NCI-H187 treated with DMSO at 0.1 percent for 48 hours (cell line): ENCODE results near the gene LMO7.

ENCODE experiments used
- DNase-seq: peaks from one replicate; lab custom pipeline; 2025; lab: John Stamatoyannopoulos, UW

The LMO7 gene

GRCh38 chr13:75635828-75636435, at the start of gene LMO7:
LMO7 (plus strand) TSS chr13:75636330; CDS start chr13:75636658, 328 bp downstream.
- no peak for DNase-seq

DNA sequence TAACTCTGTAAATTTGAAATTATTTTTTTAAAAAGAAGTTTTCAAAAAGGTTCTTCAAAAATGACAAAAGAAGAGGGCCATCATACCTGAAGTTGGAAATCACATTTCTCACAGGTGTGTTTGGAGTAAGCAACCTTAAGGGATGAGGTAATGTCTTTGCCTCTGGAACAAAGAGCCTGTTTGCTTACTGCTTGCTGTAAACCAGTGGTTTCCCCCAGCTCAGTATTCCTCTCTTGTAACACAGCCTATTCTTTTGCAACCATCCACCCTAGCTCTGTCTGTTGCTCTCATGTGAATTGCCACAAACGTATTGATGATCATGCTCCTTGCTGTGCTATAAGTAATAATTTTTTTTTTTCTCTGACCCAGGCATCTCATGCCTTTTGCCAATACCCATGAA, 48.5 kb upstream of the LMO7 start:
- no peak for DNase-seq

GRCh38 chr13:75596657-75597182, 39.4 kb upstream of the LMO7 start:
- no peak for DNase-seq

- DNase-seq, result no peak
Measured at GRCh38 chr13:75600371-75600770, 35.8 kb upstream of the LMO7 start.

DNA sequence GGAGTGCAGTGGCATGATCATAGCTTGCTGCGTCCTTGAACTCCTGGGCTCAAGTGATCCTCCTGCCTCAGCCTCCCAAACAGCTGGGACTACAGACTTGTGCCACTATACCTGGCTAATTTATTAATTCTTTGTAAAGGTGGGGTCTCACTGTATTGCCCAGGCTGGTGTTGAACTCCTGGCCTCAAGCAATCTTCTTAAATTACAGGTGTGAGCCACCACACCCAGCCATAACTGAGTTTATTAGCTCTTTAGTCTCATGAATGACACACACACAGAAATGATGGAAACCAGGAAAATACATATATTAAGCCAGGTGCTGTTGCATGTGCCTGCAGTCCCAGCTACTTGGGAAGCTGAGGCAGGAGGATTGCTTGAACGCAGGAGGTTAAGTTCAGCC, 33.1 kb upstream of the LMO7 start:
- no peak for DNase-seq

GRCh38 chr13:75607447-75607846, 28.7 kb upstream of the LMO7 start:
- DNase-seq, result no peak

GRCh38 chr13:75610466-75610865, 25.7 kb upstream of the LMO7 start:
- no peak for DNase-seq

- no peak for DNase-seq
Measured at GRCh38 chr13:75612354-75612753, 23.8 kb upstream of the LMO7 start.

DNA sequence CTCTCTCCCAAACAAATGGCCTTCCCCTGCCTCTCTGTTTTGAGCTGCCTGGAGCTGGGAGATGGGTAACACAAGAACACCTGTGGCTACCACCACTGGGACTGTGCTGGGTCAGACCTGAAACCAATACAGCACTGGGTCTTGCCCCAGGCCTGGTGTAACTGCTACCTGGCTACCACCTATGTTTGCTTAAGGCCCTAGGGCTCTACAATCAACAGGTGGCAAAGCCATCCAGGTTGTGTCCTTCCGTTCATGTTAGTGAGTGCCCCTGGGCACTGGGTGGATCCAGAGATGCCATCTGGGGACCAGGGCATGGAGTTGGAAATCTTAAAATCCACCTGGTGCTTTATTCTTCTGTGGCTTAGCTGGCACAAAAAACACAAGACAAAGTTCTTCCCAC, 18.9 kb upstream of the LMO7 start:
- no peak for DNase-seq

GRCh38 chr13:75618308-75618707, 17.8 kb upstream of the LMO7 start:
- no peak for DNase-seq

DNA sequence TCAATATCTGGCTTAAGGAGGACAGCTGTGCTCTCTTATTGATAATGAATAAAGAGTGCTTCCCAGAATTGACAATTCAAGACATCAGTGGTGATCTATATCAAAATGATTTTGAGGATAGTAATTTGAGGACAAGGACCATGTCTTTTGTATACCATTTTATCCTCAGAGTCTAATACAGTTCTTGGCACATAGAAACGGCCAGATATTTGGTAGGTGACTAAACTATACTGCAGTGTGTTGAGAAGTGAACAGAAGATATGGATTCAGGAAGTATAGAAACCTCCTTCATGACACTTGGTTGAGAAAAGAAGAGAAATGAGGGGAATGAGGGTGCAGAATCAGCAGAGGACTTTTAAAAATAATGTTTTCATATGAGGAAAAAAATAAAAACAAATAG, 16.1 kb upstream of the LMO7 start:
- no peak for DNase-seq

DNA sequence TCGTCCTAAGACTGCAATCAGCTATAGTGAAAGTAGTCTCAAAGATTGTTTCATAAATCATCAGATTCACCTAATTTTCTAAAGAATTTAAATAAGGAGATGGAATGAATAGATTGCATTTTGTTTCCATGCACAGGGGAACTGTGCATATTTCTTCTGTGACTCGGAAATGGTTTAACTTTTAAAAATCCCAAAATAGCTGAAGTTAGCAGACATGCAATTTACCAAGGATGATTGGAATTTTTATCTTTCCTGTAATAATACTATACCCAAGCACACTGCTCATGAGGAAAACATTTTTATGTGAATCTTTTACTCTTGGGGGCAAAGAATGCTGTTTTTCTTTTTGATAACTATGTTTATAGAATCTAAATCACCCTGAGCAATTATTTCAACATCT, 15.0 kb upstream of the LMO7 start:
- DNase-seq, result no peak

- no peak for DNase-seq
Measured at GRCh38 chr13:75628801-75629200, 7.3 kb upstream of the LMO7 start.

DNA sequence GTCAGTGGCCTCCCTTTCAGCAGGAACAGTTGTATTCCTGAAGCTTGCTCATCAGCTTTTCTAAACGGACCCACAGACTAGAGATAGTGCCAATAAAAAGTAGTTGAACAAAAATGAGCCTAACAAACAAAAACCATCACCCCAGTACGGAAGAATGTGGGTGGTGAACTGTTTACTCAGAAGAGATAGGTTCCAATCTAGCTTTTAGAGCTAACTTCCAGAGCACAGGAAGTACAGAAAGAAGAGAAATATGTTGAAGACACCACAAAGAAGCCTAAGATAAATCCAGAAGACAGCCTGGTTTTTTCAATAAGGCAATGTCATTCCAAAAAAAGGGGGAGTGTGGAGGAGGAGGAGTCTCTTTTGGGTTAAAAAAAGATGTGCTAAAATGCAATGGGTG, 2.8 kb upstream of the LMO7 start:
- no peak for DNase-seq

DNA sequence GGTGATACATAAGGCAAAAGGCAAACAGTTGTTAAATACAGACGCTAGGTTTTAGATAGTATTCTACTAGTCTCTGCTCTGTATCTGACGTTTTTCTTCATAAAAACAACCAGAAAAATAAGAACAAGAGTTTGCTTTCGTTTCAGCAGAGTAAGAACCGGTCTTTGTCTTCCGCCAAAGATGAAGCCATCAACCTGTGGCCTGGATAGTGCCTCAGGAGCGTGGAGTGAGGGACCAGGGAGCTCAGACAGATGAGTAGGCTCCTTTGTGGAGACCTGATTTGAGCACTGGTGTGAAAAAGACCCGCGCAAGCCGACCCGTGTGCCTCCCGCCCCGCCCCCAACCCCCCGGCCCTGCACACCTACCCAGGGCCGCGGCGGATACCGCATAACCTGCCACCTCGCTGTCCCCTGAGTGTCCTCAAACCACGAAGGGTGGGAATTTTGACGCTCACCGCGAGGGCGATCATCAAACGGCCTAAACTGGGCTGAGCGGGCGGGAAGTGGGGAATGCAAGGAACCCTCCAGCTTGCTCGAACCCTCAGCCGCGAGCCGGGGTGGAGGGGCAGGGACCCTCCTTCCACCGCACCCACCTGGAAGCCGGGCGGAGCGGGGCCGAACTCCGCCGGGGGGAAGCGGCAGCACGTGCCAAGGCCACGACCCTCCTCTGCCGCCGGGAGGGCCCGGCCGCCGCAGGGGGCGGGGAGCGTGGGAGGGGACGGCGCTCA, 866 bp upstream of the LMO7 start:
- no peak for DNase-seq

DNA sequence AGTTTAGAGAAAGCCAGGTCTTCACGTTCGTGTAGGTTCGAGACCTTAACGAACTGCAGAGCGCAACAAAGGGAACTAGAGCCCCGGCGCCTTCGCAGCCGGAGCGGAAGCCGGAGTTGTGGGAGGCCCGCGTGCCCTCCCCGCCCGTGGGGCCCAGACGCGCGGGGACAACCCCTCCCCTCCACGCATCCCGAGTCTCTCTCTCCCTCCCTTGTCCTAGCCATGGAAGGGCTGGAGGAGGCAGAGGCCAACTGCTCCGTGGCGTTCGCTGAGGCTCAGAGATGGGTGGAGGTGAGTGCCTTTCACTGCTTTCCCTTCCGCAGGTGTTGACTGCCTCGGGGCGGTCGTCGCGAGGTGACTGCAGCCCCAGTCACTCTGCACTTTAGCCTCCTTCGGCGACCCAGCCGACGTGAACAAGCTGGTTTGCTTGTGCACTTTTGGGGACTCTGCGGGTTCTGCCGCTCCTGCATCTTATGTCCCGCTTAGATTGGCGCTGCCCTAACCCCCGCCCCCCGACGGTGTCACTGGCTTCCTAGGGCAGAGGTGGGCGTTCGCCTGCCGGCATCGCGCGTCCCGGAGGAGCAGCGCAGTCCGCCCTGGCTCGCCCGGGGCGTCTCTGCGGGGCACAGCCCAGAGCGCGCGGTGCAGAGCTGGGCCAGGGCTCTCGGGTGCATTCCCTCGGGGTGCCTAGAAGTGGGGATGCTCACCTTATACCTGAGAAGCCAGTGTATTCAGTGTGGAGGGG, 478 bp downstream of the LMO7 start:
- DNase-seq, result no peak

DNA sequence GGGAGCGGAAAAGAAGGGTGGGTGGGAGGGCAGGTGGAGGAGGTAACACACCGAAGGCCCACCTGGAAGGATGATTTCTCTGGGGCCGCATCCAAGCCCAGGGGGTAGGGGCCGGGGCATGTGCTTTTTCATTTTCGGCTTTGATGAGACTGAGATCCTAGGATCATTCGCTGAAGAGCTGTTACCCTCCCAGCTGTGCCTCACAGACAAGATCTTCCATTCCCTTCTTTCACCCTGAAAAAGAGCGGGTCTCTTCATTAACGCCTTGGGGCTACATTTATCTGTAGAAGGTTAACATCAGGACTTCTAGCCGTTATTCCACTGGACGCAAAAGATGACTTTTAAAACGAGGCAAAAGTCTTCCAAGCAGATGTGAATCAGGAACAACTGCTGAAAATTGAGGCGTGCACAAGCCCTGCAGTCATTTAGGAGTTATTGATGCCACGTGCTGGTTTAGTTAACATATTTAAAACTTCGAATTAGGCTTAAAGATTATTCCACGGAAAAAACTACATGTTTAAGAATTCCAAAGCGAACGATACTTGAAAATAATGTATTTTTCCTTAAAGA, 1.1 kb downstream of the LMO7 start:
- DNase-seq, result no peak

- no peak for DNase-seq
Measured at GRCh38 chr13:75639454-75639853, 3.3 kb downstream of the LMO7 start.

GRCh38 chr13:75641026-75641425, 4.9 kb downstream of the LMO7 start:
- no peak for DNase-seq

DNA sequence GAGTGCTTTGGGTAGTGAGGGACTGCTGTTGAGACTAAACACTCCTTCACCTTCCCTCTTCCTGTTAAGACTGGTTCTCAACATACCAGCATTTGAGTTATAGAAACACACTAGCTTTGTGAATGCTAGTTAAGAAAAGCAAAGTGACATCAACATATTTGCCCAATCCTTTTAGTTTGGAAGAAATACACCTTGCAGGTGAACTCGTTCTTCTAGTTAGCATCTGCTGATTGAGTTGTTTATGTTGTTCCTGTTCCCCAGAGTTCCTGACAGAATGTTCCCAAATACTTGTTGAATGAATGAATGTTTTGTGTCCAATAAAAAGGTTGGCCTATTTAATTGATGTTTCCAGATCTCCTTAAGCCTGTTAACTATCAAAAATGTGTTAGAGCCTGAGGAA, 7.1 kb downstream of the LMO7 start:
- no peak for DNase-seq

DNA sequence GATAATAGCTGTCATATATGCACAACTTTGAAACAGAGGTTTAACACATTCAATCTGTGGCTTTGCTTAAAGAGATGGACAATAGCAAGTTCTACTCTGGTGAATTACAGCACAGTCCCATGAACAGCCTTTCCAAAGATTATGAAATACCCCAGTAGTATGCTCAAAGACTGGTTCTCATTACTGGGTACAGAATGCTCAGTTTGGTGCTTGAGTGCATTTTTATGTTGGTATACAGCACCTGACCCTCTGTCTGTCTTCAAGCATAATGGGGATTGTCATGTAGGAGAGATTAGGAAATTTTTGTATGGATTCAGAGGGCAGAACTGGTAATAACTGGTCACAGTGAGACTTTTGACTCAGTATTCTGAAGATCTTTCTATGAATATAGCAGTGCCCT, 7.6 kb downstream of the LMO7 start:
- no peak for DNase-seq

- no peak for DNase-seq
Measured at GRCh38 chr13:75645141-75645540, 9.0 kb downstream of the LMO7 start.
